Effector memory CD4-positive, alpha-beta T cell (primary cell): Measurements from ENCODE around the gene APOO.

Experiments
- DNase-seq, 3 donors: peaks; one replicate each; pipeline ENCODE4 v3.0.0-alpha.2; 2020
- H3K27ac ChIP-seq: 2 replicates; pipeline ENCODE4 v1.7.0; 2013; ENCODE audit warnings: mild to moderate bottlenecking, low read length, moderate library complexity; ENCODE audit not compliant: insufficient read depth, poor library complexity, severe bottlenecking
- H3K27me3 ChIP-seq: replicated peaks from 2 replicates; pipeline ENCODE4 v1.7.0; 2013; ENCODE audit warnings: mild to moderate bottlenecking, low read length; ENCODE audit not compliant: insufficient read depth, control insufficient read depth, poor library complexity, severe bottlenecking
- H3K36me3 ChIP-seq: 2 replicates; pipeline ENCODE4 v1.7.0; 2013; ENCODE audit warnings: mild to moderate bottlenecking, low read length, moderate library complexity; ENCODE audit not compliant: control insufficient read depth, insufficient read depth
- H3K4me1 ChIP-seq: 2 replicates; pipeline ENCODE4 v1.7.0; 2013; ENCODE audit warnings: low read length, mild to moderate bottlenecking; ENCODE audit not compliant: control insufficient read depth, insufficient read depth, poor library complexity, severe bottlenecking
- H3K4me3 ChIP-seq: 2 replicates; pipeline ENCODE4 v1.7.0; 2013; ENCODE audit warnings: low read length, low read depth, mild to moderate bottlenecking; ENCODE audit not compliant: insufficient read depth, poor library complexity, severe bottlenecking
- H3K9me3 ChIP-seq: 2 replicates; pipeline ENCODE4 v1.7.0; 2013; ENCODE audit warnings: mild to moderate bottlenecking, low read length, moderate library complexity; ENCODE audit not compliant: control insufficient read depth

APOO gene

DNA sequence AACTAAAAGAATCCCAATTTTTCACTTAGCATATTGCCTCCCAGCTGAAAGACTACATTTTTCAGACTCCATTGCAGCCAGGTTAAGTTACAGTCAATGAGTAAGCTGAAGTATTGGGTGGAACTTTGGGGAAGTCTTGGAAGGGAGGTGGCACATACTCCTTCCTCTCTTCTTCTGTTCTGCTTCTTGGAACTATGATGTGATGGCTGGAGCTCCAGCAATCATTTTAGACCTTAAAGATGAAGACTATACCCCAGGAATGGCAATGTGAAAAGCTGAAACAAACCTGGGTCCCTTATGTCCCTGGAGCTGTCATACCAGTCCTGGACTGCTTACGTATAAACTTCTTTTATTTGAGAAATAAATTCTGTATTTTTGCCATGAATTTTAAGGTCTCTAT lies 93.9 kb downstream of the APOO start:
- H3K36me3 ChIP-seq = no peaks in the 10 kb centered on the region

GRCh38 chrX:23811656-23812055 lies 96.1 kb downstream of the APOO start:
- Histone ChIP-seq H3K4me1 (no peaks in the 10 kb centered on the region), H3K27me3 (no peaks in the 10 kb centered on the region), H3K36me3 (no peaks in the 10 kb centered on the region), H3K27ac (no peak overlapping the region), H3K4me3 (no peak overlapping the region), H3K9me3 (no peaks in the 10 kb centered on the region)
- no peak for DNase-seq

More for the DNA sequence above, 93.9 kb downstream of the APOO start:
- no peaks in the 10 kb centered on the region for H3K4me1 ChIP-seq
- H3K9me3 ChIP-seq = no peaks in the 10 kb centered on the region
- DNase-seq = no peak
- H3K27ac ChIP-seq = no peak overlapping the region
- H3K4me3 ChIP-seq = no peak overlapping the region
- H3K27me3 ChIP-seq = no peaks in the 10 kb centered on the region

GRCh38 chrX:23811108-23811651 lies 96.6 kb downstream of the APOO start:
- Histone ChIP-seq H3K27me3 (no peaks in the 10 kb centered on the region), H3K4me1 (no peaks in the 10 kb centered on the region), H3K9me3 (no peaks in the 10 kb centered on the region), H3K27ac (no peak overlapping the region), H3K4me3 (no peak overlapping the region), H3K36me3 (no peaks in the 10 kb centered on the region)
- DNase-seq = no peak

DNA sequence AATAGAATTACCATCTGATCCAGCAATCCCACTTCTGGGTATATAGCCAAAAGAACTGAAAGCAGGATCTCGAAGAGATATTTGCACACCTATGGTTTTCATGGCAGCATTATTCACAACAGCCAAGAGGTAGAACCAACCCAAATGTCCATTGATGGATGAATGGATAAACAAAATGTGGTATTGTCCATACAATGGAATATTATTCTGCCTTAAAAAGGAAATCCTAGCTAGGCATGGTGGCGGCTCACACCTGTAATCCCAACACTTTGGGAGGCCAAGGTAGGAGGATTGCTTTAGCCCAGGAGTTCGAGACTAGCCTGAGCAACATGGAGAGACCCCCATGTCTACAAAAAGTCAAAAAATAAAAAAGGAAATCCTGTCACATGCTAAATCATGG lies 97.5 kb downstream of the APOO start:
- Histone ChIP-seq H3K4me3 (no peak overlapping the region), H3K27ac (no peak overlapping the region), H3K36me3 (no peaks in the 10 kb centered on the region), H3K9me3 (no peaks in the 10 kb centered on the region), H3K4me1 (no peaks in the 10 kb centered on the region), H3K27me3 (no peaks in the 10 kb centered on the region)
- no peak for DNase-seq

DNA sequence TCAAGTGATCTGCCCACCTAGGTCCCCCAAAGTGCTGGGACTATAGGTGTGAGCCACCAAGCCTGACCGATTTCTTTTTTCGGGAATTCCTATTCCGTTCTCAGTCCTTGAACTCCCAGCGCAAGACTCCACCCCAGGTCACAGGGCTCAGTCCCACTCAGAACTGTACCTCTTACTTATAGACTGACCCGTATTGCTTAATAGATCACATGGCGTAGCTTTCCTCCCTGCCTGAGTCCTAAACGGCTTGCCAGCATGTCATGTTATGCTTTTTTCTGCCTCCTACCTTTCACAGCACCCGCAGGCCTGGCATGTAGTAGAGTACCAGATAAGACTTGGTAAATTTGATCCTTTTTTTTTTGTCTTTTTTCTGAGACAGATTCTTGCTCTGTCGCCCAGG lies 102.3 kb downstream of the APOO start:
- Histone ChIP-seq H3K4me1 (no peaks in the 10 kb centered on the region), H3K27ac (no peak overlapping the region), H3K27me3 (no peaks in the 10 kb centered on the region), H3K9me3 (no peaks in the 10 kb centered on the region), H3K36me3 (no peaks in the 10 kb centered on the region), H3K4me3 (no peak overlapping the region)
- no peak for DNase-seq

DNA sequence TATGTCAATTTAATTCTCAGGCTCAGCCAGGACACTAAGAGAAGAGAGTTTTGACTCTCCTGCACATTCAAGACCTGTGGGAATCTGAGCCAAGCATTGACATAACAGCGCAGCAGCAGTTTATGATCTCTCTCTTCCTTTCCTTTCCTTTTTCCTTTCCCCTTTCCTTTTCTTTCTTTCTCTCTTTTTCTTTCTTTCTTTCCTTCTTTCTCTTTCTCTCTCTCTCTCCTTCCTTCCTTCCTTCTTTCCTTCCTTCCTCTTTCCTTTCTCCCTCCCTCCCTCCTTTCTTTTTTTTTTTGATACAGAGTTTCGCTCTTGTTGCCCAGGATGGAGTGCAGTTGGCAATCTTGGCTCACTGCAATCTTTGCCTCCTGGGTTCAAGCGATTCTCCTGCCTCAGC lies 103.2 kb downstream of the APOO start:
- Histone ChIP-seq H3K4me3 (no peak overlapping the region), H3K4me1 (no peaks in the 10 kb centered on the region), H3K27ac (no peak overlapping the region), H3K27me3 (no peaks in the 10 kb centered on the region), H3K9me3 (no peaks in the 10 kb centered on the region), H3K36me3 (no peaks in the 10 kb centered on the region)
- no peak for DNase-seq

DNA sequence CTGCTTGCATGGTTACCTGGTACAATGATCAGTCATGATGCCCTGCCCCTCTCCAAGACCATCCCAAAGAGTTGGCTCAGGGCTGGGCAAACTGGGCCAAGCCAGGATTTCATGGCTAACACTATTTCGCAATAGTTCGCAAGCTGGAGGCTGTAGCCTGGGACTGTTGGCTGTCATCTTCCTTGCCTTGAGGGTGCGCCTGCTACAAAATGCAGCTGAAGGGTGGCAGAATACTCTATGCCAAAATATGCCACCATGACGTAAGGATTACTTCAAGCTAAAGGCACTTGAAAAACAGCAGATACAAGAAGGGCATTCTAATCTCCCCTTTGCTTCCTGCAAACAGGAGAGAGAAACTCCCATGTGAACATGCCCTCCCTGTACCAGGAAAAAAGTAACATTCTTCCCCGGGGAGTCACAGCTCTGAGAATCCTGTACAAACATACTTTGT lies 103.8 kb downstream of the APOO start:
- Histone ChIP-seq H3K27ac (no peak overlapping the region), H3K4me3 (no peak overlapping the region), H3K4me1 (no peaks in the 10 kb centered on the region), H3K27me3 (no peaks in the 10 kb centered on the region), H3K36me3 (no peaks in the 10 kb centered on the region), H3K9me3 (no peaks in the 10 kb centered on the region)
- DNase-seq = no peak

- Histone ChIP-seq H3K9me3 (no peaks in the 10 kb centered on the region), H3K4me1 (no peaks in the 10 kb centered on the region), H3K4me3 (no peak overlapping the region), H3K36me3 (no peaks in the 10 kb centered on the region), H3K27ac (no peak overlapping the region), H3K27me3 (no peaks in the 10 kb centered on the region)
- no peak for DNase-seq
Observed at GRCh38 chrX:23802431-23802830, 105.3 kb downstream of the APOO start.

DNA sequence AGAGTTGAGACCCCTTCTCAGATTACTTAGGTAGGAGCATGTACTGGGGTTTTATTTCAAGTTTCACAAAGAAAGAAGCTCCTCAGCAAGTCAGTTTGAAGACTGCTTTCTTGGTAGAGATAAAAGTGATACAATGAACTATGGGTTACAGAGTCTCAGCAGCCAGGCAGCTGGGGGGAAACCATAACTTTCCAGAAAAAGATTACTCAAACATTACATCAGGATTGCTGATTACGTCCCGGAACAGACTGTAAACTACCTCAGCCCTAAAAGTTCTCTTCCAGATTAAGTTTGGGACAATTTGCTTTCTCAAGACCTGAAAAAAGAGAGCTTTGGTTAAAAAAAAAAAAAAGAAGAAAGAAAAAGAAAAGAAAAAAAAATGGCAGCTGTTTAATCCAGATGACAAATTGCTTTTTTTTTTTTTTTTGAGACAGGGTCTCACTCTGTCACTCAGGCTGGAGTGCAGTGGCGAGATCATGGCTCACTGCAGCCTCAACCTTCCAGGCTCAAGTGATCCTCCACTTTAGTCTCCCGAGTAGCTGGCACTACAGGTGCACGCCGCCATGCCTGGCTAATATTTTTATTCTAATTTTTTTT lies 108.2 kb downstream of the APOO start:
- no peak for DNase-seq
- Histone ChIP-seq H3K4me3 (no peak overlapping the region), H3K27ac (no peak overlapping the region)

DNA sequence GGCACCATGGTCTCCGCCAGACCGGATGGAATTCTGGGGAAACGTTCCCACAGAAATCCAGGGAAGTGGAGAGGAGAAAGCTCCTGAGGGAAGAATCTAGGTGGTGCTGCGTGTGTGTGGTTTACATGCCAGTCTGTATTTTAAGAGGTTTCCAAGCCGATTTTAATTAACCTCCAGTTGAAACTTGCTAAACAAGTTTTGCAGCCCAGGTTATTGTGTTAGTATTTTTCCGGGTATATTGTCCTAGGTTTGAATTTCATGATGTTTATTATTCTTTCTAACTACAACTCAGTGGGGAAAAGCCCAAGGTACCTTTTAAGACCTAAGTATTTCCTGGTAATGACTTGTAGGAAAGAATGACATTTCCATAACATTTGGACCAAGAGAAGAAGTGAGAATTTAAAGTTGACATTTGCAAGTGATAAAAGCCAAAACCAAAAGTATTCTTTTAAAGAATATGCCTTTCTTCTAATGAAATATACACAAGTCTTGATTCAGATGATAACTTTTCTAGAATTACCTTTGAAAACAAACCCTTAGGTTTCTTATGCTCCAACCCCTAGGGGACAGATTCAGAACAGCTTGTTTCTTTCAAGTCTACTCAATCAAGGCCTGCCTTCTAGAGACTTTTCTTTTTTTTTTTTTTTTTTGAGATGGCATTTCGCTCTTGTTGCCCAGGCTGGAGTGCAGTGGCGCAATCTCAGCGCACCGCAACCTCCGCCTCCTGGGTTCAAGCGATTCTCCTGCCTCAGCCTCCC lies 110.2 kb downstream of the APOO start:
- H3K36me3 ChIP-seq = no peaks in the 10 kb centered on the region
- no peaks in the 10 kb centered on the region for H3K27me3 ChIP-seq
- no peak for DNase-seq
- no peaks in the 10 kb centered on the region for H3K4me1 ChIP-seq
- no peak overlapping the region for H3K4me3 ChIP-seq
- no peak overlapping the region for H3K27ac ChIP-seq
- H3K9me3 ChIP-seq = no peaks in the 10 kb centered on the region

More for the DNA sequence above, 108.2 kb downstream of the APOO start:
- no peaks in the 10 kb centered on the region for H3K36me3 ChIP-seq
- no peaks in the 10 kb centered on the region for H3K9me3 ChIP-seq
- no peaks in the 10 kb centered on the region for H3K27me3 ChIP-seq
- no peaks in the 10 kb centered on the region for H3K4me1 ChIP-seq
